ENCODE measurements around the gene DNAL4.

The DNAL4 gene

DNA sequence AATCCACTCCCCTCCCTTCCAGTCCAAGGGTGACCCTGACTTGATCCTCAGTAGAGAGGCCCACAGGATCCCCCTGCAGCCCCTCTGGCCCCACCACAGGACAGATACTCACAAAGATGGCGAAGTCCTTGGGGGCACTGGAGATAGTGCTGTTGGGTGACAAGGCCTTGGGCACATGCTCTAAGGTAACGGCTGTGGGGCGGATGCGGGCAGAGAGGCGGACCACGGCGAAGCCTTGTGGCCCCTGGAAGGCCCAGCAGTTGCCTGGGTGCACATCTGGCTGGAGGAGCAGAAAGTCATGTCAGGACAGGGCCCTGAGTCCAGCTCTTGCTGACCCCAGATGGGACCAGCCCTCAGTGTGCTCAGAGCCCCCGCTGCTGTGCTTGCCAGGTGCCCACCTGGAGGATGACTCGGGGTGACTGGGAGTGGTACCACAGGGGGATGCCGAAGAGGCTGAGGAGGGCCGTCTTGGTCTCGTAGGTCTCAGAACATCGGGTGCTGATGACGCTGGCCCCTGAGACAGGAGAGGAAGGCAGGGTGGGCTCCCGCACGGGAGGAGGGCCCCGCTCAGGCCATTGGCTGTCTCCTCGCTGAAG, 55.4 kb downstream of the DNAL4 start:
- no peak for DNase-seq

- DNase-seq, result no peak
Measured at GRCh38 chr22:38737302-38738060, 56.5 kb downstream of the DNAL4 start.

DNA sequence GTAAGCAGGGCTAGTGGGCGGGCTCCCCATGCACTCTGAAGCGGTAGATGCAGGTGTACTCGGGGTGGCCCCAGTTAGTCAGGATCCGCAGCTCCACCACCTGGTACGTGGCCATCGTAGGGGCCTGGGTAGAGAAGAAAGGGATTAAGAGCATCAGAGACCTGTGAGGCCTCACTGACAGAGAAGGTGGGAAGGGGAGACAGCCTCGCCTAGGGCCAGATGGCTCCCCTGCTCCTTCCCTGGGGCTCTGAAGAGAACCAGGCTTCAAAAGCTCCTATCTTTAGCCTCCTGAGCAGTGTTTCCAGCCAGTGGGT, 57.7 kb downstream of the DNAL4 start:
- no peak for DNase-seq

GRCh38 chr22:38735465-38736256, 58.3 kb downstream of the DNAL4 start:
- DNase-seq, result peak; percentile 65

GRCh38 chr22:38735126-38735464, 58.8 kb downstream of the DNAL4 start:
- no peak for DNase-seq

DNA sequence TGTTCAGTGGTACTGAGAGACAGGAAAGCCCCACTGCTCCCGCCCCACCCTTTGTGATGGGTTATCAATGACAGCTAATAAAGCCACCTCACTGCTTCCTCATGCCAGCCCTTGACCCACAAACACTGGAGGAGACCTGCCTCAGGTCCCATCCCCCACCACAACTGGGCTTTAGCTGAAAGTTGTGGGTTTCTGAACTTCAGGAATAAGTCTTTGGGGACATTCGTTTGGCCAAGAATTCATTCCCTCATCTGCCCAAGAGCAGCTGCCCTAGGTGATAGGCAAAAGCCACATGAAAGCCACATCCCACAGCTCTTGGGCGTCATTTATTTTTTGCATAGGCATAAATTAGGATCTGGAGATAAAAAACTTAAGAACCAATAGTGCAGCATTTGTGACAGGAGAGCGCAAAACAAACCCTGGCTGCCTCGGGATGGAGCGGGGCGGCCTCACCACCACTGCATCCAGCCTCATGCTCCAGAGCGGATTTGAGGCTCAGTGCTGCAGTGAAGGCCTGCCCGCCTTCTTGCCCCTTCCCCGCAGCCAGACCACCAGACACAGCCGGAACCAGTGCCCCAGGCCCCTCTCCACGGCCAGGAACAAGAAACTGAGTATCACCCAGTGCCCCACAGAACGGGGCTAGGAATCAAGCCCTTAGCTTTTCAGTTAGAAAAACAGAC, 59.4 kb downstream of the DNAL4 start:
- DNase-seq, result no peak

GRCh38 chr22:38733724-38734381, 60.1 kb downstream of the DNAL4 start:
- DNase-seq, result no peak

DNA sequence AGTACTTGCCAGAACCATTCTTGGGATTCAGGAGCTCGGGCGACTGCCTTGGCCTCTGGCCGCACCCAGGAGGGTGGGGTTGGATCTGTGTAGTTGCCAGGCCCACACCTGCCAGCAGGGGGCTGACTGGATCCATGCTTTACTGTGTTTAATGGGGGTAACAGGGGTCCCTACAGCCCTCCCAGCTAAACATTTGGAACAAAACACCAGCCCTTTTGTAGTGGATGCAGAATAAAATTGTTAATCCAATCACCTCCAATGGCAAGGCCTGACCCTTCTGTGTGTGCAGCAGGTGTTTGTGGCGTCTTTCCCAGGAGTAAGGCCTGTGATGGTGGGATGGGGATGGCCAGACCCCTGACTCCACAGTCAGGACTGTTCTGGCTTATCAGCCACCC, 60.6 kb downstream of the DNAL4 start:
- peak; percentile 84 for DNase-seq

DNA sequence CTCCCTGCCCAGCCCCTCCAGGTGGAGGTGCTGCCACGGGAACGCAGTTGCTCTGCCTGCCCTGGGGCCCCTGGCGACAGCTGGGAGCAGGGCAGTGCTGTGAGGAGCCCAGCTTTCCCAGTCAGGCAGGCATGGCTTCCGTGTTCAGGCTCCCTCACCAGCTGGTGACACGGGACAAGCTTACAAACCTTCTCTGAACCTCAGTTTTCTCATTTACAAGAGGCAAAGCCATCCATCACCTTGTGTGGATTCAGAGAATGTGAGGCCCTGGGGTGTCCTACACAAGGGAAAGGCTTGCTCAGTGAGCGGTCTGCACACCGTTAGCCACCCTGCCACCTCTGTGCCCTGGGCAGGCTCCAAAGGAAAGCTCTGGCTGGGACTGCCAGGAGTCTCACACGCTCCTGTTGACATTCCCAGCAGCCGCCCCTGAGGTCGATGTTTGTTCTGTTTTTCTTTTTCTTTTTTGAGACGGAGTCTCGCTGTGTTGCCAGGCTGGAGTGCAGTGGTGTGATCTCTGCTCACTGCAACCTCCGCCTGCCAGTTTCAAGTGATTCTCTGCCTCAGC, 61.6 kb downstream of the DNAL4 start:
- DNase-seq, result no peak

GRCh38 chr22:38731703-38732161, 62.2 kb downstream of the DNAL4 start:
- DNase-seq, result no peak

DNA sequence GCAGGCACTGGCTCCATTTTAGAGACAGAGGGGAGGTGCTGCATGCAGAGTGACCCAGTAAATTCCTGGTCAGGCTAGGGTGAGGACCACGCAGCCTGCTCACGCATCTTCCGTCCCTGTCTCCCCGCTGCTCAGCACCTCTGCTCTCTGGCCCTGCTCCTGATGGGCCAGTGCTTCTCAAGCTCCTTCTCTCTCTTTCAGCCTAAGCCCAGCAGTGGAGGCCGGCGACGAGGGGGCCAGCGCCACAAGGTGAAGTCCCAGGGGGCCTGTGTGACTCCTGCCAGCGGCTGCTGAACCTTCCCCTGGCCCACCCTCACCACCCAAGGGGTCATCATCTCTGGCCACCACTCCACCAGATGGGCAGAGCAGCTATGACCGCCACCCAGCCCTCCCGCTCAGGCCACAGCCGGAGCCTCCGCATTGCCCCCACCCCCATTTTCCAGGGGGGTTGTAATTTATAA, 63.5 kb downstream of the DNAL4 start:
- no peak for DNase-seq

DNA sequence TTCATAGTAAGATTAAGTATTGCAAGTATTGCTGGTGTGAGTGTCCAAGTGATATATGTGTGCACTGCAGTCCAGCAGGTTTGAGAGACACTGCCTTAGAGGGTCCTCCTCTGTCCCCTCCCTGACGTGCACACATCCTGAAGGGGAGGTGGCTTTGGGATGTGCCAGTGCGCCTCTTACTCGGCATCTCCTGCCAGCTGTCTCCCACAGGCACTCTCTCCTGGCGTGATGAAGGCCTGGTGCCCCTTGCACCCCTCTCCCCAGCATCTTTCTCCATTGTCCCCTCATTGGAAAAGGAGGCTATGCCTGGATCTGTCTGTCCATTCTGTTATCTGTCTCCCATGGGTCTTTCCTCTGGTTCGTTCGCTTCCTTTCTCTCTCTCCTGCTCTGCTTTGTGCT, 64.0 kb downstream of the DNAL4 start:
- no peak for DNase-seq

- DNase-seq, result no peak
Measured at GRCh38 chr22:38728871-38729796, 64.8 kb downstream of the DNAL4 start.

All from activated CD8-positive, alpha-beta memory T cell treated with anti-CD3 and anti-CD28 coated beads for 24 hours (primary cell).